Thyroid gland (tissue), 4 donors: ENCODE measurements around the gene MMEL1.

Source experiments
- POLR2A ChIP-seq, 2 donors: fragments of 450-650 bp; IDR thresholded peaks; one replicate each; pipeline ENCODE4 v1.6.1; 2017; ENCODE audit warnings: antibody characterized with exemption in 2 of 2, mild to moderate bottlenecking in 2 of 2, moderate library complexity in 1 of 2
- TF ChIP-seq, protein P1 (sequence below), 6 experiments: fragments of 200-600 bp in 3 of 6; fragments of 450-650 bp in 3 of 6; sonication (generic) in 3 of 6; IDR thresholded peaks; one replicate each; pipeline ENCODE4 v1.5.1; 2016 to 2019; ENCODE audit warnings: antibody characterized with exemption in 6 of 6, mild to moderate bottlenecking in 2 of 6, inconsistent platforms in 1 of 6, moderate library complexity in 1 of 6

DNA sequence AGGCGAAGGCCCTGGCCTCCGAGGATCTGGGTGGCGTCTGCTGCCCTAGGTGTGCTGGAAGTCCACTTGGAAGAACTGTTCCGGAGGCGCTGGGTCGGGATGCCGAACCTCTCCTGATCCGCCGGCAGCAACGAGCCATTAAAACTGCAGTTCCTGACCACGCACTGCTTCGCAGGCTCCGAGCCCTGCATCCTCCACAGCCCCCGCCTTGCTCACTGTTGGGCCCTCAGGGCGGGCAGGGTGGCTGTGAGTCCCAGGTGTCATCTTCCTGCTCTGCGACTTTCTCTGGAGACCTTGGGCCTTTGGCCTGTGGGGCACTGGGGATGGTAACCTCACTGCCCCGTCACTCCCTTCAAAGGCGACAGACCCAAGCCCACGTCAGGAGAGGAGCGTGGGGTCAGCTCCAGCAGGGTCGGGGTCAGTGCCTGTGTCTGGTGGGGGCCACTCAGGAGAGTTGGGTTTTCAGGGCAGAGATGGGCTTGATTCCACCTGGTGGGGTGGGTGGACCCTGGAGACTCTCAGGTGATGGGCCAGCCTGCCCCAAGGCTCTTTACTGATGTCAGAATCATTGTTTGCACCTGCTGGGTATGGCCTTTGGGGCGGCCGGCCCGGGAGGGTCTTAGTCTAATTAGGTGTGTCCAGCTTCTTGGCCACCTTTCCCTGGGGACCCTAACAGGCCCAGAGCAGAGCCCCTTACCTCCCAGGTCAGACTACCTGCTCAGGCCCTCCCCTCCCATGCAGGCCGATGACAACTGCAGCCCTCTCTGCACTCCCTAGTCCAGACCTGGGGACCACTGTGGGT lies 43.2 kb downstream of the MMEL1 start:
- TF ChIP-seq, protein P1, sequence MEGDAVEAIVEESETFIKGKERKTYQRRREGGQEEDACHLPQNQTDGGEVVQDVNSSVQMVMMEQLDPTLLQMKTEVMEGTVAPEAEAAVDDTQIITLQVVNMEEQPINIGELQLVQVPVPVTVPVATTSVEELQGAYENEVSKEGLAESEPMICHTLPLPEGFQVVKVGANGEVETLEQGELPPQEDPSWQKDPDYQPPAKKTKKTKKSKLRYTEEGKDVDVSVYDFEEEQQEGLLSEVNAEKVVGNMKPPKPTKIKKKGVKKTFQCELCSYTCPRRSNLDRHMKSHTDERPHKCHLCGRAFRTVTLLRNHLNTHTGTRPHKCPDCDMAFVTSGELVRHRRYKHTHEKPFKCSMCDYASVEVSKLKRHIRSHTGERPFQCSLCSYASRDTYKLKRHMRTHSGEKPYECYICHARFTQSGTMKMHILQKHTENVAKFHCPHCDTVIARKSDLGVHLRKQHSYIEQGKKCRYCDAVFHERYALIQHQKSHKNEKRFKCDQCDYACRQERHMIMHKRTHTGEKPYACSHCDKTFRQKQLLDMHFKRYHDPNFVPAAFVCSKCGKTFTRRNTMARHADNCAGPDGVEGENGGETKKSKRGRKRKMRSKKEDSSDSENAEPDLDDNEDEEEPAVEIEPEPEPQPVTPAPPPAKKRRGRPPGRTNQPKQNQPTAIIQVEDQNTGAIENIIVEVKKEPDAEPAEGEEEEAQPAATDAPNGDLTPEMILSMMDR (IDR thresholded peaks at IDR 0.05) = no peak
- TF ChIP-seq POLR2A (IDR thresholded peaks at IDR 0.05) = no peak
